Left hindlimb (tissue), 1 donor: ENCODE measurements around the gene PA2G4.
"Not testable (repeated sequence)": the region's sequence is repeated elsewhere in the genome, so short reads cannot be mapped to it uniquely, and the experiment has no call there.

Experiments
- DNase-seq: peaks from one replicate; pipeline ENCODE4 v3.0.0-alpha.2; 2018

The PA2G4 gene

DNA sequence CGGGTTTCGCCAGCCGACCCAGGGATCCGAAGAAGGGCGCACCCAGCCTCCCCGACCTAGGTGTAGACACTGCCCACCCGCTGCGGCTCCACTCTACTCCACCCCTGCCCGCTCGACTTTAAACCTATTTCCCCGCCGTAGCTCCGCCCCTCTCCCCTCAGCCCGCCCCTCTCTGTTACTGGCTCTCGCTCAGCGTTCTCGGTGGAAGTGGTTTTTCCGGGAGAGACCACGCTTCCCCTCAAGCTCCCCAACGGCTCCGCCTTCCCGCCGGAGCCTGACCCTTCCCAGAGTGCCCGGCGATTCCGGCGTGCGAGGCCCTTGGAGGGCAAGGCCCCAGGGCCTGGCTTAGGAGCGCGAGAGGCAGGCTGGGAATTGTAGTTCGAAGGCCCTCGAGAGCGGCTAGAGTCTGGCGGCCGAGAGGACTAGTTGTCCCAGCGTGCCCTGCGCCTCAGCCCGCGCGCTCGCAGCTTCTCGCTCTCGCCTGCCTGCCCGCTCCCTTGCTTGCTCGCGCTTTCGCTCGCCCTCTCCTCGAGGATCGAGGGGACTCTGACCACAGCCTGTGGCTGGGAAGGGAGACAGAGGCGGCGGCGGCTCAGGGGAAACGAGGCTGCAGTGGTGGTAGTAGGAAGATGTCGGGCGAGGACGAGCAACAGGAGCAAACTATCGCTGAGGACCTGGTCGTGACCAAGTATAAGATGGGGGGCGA lies at the start of gene PA2G4:
Gene PA2G4 (plus strand): TSS at position 451 of the 706 bp plus-strand sequence. CDS start 179 bp downstream, at position 630.
- DNase-seq: peak; percentile 99

DNA sequence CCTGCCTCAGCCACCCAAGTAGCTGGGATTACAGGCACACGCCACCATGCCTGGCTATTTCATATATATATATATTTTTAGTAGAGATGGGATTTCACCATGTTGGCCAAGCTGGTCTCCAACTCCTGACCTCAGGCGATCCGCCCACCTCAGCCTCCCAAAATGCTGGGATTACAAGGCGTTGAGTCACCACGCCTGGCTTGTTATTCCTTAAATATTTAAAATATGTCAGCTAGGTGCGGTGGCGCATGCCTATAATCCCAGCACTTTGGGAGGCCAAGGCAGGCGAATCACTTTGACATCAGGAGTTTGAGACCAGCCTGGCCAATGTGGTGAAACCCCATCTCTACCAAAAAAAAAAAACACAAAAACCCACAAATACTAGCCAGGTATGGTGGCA lies 44.4 kb upstream of the PA2G4 start:
- DNase-seq: not testable (repeated sequence)

- no peak for DNase-seq
Observed at GRCh38 chr12:56061982-56062381, 42.4 kb upstream of the PA2G4 start.

GRCh38 chr12:56062996-56063395 lies 41.4 kb upstream of the PA2G4 start:
- DNase-seq: no peak

GRCh38 chr12:56071648-56072047 lies 32.7 kb upstream of the PA2G4 start:
- DNase-seq: no peak

DNA sequence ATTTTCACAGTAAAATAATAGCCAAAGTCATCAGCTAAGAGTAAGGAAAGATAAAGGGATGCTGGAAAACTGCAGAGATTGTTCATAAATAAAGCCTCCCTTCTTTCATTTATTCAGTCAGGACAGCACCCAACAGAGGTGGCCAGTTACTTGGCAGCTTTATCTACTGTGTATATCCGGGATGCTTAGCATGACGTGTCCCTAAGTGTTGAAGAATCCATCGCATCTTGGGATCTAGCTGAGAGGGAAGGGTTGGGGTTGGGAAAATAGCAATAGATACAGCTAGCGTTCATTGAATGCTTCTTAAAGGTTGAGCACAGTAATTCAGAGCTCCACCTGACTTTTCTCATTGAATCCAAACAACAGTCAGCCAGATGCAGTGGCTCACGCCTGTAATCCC lies 30.0 kb upstream of the PA2G4 start:
- no peak for DNase-seq

- not testable (repeated sequence) for DNase-seq
Observed at GRCh38 chr12:56077966-56078365, 26.4 kb upstream of the PA2G4 start.

- no peak for DNase-seq
Observed at GRCh38 chr12:56078427-56078826, 25.9 kb upstream of the PA2G4 start.

- peak; percentile 87 for DNase-seq
Observed at GRCh38 chr12:56078931-56079722, 25.2 kb upstream of the PA2G4 start.

DNA sequence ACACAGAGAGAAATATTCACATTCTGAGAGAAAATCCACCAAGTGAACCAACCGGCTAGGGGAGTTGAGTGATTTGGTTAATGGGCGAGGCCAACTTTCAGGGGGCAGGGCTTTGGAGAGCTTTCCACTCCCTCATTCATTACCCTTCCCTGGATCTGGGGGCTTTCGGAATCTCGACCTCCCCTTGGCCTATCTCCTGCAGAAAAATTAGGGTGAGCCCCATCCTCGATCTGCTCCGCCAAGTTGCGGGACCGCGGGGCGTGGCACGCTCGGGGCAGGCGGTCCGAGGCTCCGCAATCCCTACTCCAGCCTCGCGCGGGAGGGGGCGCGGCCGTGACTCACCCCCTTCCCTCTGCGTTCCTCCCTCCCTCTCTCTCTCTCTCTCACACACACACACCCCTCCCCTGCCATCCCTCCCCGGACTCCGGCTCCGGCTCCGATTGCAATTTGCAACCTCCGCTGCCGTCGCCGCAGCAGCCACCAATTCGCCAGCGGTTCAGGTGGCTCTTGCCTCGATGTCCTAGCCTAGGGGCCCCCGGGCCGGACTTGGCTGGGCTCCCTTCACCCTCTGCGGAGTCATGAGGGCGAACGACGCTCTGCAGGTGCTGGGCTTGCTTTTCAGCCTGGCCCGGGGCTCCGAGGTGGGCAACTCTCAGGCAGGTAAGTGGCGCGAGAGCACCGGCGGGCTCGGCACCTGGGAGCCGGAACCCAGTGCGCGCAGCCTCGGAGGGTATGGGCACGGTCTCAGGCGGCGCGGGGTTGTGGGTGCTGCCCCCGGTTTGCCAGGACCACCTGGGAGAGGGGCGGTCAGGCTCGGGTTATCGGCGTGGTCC lies 24.4 kb upstream of the PA2G4 start, which contains the start of gene ERBB3:
Gene ERBB3 (plus strand): TSS at position 443 of the 833 bp plus-strand sequence. CDS start 136 bp downstream, at position 579.
- peak; percentile 83 for DNase-seq

DNA sequence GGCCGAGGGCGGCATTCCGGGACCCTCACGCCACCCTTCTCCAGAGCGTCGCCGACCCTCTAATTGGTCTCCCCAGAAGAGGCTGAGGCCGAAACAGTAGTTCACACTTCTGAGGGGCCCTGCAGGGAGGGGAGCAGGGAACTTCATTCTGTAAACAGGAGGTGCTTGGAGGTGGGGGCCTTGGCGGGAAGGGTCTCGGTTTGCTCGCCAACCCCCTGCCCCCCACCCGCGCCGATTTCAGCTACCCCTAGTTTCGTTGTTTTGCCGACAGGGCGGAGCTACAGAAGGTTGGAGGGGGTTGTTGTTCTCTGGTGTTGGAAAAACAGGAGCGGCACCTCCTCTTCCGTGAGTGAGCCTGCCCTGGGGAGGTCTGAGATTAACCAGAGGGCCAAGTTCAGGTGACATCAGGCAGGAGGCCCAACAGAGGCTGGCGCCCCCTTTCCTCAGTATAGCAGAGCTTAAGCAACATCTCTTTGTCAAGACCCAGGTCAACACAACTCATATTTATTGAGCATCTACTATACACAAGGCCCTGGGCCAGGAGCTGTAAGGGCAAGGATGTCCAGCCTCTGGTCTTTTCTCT lies 23.7 kb upstream of the PA2G4 start:
- DNase-seq: no peak

DNA sequence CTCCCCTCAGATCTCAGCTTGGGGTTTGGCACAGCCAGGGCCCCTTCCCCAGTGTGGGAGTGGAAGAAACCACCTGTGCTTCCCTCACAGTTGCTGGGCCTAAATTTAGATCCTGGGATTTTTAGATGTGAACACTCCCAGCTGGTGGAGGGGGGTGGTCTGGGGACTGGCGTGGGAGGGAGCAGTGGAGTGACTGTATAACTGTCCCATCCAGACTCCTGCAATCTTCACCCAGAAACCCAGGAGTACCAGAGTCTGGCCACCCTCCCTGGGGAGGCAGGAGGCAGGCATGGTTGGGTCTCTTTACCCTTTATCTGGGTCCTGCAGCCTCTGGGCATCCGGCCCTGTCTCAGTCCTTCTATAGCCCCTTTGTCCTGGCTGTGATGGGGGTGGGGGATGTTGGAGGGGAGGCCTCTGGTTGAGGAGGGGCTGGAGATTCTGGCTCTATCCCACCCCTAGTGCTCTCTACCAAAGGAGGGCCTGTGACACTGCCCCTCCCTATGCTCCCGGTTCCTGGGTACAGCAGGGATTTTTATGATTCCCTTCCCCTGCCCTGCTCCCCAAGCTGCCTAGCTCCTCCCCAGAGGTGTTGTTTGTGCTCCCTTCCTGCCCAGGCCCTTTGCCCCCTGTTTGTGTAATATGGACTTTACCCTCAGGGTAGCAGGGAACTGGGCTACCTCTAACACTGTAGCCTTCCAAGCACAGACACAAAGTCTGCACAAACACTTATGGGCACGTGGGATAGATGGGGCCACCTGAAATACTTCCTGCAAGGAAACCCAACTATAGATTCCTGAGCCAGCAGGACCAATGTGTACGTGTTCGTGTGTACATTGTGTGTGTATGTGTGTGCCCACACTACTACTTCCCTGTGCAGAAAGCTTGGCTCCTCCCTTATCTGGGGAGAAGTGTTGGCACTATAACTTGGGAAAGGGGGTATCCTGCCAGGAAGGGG lies 22.7 kb upstream of the PA2G4 start:
- peak; percentile 57 for DNase-seq

GRCh38 chr12:56082382-56082781 lies 22.0 kb upstream of the PA2G4 start:
- DNase-seq: no peak

- no peak for DNase-seq
Observed at GRCh38 chr12:56082967-56083366, 21.4 kb upstream of the PA2G4 start.

GRCh38 chr12:56084958-56085543 lies 19.3 kb upstream of the PA2G4 start:
- no peak for DNase-seq

DNA sequence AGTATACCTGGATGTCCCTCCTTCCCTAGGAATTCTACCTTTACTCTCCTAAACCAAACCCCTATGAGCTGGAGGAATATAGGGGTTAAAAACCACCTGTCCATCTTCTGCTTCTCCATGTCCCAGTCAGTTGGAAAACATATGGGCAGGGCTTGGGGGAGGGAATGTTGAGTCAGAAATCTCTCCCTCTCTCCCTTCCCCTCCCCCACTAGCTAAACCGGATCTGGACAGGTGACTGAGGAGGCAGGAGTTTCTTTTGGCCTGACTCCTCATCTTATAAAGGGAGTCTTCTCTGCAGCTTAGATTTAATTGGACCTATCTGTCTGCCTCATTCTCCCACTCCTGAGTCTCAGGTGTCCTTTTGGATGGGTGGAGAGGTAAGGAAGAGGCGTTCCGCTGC lies 18.3 kb upstream of the PA2G4 start:
- no peak for DNase-seq

- DNase-seq: no peak
Observed at GRCh38 chr12:56086608-56087007, 17.8 kb upstream of the PA2G4 start.

DNA sequence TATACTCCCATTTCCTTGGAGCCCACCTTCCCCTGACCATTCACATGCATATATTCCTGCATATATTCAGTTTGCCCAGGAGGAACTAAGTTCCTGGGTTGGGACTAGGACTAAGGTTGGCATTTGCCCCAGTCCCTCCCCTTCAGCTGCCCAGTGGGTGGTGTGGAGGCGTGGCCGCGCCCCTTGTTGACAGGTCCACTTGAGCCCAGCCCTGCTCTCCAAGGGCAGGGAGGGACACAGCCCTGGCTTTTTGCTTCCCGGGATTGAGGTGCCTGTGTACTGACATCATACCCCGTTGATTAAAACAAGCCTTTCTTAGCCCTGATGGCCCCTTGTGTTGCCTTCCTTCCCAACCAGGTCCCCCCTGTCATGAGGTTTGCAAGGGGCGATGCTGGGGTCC lies 17.1 kb upstream of the PA2G4 start:
- no peak for DNase-seq

- DNase-seq: no peak
Observed at GRCh38 chr12:56097738-56098137, 6.6 kb upstream of the PA2G4 start.

DNA sequence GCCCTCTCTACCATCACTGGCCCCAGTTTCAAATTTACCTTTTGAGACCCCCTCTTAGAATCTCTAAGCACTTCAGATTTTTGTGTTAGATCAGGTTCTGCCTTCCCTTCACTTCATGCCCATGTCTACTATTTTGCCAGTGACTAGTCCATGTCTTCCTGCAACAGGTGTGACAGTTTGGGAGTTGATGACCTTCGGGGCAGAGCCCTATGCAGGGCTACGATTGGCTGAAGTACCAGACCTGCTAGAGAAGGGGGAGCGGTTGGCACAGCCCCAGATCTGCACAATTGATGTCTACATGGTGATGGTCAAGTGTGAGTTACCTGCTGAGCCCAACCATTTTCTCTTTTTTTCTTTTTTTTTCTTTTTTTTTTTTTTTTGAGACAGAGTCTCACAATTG lies 5.8 kb upstream of the PA2G4 start:
- no peak for DNase-seq

DNA sequence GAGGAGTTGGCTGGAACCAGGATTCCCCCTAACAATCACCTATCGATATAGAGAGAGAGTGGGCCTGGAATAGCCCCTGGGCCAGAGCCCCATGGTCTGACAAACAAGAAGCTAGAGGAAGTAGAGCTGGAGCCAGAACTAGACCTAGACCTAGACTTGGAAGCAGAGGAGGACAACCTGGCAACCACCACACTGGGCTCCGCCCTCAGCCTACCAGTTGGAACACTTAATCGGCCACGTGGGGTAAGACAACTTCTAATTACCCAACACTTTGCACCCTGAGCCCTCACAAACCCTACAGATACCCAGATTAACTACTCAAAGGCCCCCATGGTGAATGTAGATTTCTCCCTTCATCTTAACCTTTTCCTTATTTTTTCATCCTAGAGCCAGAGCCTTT lies 4.6 kb upstream of the PA2G4 start:
- no peak for DNase-seq
